Caki2 (cell line): Measurements from ENCODE around the gene CLEC9A. TPM values are rescaled to one million over a fixed set of nuclear protein-coding genes. Genes with fewer than 3 reads are reported as not detected.

ENCODE experiments used
- DNase-seq: peaks from one replicate; pipeline ENCODE4 v3.0.0-alpha.2; 2015; ENCODE audit warnings: low read depth
- in situ Hi-C: cut with HindIII; loops from 2 replicates; pipeline ENCODE4 v1.10.0; 2016; ENCODE audit warnings: low sequenced_read_pairs, low pct_unique_long_range_greater_than_20kb, mixed read lengths
- total RNA-seq: library from RNA; depleted of rRNA; stranded (reverse); fragments of >200 nt; shearing (Covaris generic); gene quantifications from 2 replicates; pipeline ENCODE4 v1.2.3, GENCODE V29; 2014; ENCODE audit warnings: low replicate concordance

Gene CLEC9A
- total RNA-seq, 1 experiment from 2014 or later = not detected

DNA sequence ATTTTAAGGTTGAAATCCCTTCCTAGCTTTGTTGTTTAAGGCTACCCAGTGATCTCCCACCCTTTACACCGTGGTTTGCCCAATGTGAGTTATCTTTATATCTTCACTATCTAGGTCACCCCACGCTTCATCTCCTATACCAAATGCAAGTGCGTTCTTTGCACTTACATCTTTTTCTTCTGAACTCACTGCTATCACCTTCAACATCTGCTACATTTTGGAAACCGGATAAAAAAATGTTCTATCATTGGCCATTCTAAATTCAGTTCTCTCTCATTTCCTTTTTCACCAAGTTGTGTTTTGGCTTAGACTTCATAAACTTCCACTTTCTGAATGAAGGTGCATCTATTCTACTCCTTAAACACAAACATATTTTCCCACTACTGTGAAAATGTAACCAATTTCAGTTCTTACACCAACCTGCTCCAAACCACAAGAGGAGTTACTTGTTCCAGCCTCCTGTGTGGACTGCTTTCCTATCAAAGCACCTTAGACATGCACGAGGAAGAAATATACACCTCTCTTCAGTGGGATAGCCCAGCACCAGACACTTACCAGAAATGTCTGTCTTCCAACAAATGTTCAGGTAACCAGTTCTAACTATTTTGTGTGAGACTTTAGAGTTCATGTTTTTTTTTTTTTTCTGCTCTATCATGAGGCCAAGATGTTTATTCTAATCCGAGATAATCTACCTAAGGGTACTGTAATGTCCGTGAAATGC is 21.9 kb downstream of the CLEC9A start:
- no peak for DNase-seq
- in situ Hi-C loops = no loop called here

DNA sequence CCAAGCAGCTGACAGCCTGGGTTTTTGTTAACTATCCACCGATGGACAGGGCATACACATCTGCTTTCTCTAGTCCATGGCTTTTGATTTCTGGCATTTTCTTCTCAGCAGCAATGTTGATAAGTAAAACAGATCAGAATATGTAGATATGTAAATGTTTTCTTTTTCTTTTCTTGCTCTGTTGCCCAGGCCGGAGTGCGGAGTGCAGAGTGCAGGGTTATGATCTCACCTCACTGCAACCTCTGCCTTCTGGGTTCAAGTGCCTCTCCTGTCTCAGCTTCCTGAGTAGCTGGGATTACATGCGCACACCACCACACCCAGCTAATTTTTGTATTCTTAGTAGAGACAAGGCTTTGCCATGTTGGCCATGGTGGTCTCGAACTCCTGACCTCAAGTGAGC is 27.9 kb downstream of the CLEC9A start:
- DNase-seq = no peak
- in situ Hi-C loops = no loop called here

DNA sequence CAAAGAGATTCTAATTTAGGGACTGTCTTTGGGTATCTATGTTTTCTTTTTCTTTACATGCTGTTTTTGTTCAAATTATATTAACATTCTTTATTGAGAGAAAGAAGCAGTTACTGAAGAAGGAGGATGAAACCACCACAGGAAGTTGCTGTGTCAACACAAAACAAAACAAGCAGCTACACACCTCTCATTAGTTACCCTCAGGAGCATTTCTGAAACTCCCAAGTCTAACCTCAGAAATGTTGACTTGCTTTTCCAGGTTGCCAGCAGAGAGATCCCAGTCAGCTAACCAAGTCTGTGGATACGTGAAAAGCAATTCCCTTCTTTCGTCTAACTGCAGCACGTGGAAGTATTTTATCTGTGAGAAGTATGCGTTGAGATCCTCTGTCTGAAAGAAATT is 34.8 kb downstream of the CLEC9A start:
- in situ Hi-C loops = no loop called here
- no peak for DNase-seq

DNA sequence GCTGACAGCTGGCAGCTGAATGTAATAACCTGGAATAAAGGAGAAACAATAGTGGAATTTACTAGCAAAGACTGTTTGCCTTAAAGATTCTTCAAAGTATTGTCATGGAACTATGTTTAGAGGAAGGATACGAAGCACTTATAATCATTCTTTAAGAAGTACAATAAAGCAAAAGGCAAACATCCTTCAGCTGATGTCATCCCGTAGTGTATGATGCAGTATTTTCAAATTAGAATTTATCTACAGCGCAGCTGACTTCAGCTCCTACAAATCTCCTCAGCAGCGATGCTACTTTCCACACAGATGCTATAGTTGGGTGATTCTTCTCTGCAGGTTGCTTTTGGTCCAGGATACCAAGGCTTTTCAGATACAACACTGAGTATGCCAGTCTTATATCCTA is 36.8 kb downstream of the CLEC9A start:
- no peak for DNase-seq
- in situ Hi-C loops = no loop called here

DNA sequence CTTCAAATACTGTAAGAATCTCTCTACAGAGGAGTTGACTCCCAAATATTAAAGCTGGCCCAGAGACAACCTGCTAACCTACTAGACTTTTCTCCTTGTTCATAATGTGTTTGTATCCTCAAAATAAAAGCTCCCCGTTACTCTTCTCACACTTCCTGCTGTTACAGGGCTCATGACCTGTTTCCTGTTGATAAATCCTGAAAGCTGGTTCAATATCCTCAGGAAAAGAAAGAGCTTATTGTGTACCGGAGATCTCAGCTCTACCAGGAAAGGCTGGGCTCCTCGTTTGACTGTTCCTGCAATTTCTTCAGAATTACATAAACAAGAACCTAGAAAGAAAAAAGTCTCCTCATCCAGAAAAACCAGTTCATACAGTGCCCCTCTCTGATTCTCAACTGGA is 37.5 kb downstream of the CLEC9A start:
- no peak for DNase-seq
- in situ Hi-C loops = no loop called here

DNA sequence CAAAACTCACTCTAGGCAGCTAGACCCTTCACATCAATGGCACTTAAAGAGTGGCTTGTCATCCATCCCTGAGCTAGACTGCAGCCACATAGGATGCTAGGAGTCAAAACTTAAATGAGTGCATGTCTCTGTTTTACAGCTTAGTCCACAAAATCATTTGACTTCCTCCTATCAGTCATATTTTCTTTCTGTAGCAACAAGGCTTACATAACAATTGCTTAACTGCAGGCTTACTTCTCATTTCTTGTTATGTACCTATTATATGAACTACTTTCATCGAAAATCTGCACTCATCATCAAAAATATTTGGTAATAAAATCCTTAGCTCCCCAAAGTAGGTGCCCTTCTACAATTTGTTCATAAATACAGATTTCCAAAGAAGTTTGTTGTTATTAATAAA is 38.2 kb downstream of the CLEC9A start:
- DNase-seq = no peak
- in situ Hi-C loops = no loop called here

DNA sequence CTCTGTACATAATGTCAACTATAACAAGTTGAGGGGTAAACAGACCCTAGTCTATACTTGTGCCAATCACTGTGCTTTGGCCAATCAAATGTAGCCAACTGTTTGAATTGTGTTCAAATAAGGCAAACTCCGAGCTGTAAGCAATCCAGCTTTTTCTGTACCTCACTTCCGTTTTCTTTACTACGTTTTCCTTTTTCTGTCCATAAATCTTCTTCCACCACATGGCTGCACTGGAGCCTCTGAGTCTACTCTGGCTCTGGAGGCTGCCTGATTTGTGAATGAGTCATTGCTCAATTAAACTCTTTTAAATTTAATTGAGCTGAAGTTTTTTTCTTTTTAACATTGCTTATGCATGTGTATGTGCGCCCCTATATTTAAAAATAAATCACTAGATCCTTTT is 38.6 kb downstream of the CLEC9A start:
- in situ Hi-C loops = no loop called here
- DNase-seq = no peak

DNA sequence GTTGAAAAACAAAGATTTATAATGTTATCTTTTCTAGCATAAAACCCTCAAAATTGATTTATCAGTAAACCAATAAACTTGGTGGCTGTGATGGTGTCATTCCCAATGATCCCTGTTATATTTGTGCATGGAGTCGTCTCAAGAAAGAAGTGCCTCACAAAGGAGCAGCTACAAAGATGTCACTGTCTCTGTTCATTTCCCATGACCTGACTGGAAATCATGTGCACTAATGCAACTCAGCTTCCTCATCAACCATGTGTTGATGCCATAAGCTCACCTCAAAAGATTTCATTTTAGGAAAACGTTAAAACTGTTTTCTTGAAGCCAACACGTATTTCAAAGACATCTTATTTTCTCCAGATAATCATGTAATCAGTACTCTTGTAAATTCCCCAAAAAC is 39.5 kb downstream of the CLEC9A start:
- DNase-seq = no peak
- in situ Hi-C loops = no loop called here

DNA sequence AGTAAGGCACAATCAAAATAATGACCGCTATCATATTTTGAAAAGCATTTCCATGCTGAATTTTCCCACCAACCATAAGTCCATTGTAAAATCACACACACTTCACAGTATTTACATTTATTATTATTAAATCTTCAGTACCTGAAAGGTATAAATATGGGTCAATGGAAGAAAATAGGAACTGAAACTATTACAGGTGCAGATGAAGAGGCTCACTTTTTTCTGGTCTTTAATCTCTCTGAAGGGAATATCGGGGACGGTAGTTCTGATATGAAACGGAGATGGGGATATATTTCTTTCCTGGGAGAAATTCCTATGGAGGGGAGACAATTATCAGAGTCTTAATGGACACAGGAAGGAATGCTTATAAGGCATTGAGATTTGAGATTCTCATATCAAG is 39.9 kb downstream of the CLEC9A start:
- in situ Hi-C loops = no loop called here
- DNase-seq = no peak

DNA sequence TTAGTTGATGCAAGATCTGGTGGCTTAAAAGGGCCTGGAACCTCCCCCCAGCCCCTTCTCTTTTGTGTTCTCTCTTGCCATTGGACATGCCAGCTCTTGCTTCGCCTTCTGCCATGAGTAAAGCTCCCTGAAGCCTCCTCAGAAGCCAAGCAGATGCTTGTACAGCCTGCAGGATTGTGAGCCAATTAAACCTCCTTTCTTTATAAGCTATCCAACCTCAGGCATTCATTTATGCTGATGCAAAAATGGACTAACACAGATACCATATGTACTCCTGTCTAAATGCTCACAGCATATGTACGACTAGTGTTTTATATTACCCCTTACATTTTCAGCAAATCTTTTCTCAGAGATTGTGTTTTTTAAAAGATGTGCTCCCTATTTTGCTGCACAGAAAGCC is 41.6 kb downstream of the CLEC9A start:
- no peak for DNase-seq
- in situ Hi-C loops = no loop called here

DNA sequence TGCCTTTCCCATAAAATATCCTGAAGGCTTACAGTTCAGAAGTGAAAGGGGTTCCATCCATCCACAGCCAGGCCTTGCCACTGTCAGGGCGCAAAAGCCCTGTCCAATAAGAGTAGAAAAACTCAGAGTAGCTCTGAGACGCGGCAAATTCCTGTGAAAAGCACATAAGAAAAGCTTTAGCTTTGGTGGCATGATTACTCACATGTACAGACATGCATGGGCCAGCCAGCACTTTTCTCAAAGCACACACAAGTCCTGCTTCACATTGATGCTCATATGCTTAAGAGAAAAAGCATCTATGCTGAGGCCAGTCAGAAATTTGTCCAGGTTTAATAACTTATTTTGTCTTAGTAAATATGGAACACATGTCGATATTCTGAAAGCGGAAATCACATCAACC is 42.8 kb downstream of the CLEC9A start:
- no peak for DNase-seq
- in situ Hi-C loops = no loop called here

DNA sequence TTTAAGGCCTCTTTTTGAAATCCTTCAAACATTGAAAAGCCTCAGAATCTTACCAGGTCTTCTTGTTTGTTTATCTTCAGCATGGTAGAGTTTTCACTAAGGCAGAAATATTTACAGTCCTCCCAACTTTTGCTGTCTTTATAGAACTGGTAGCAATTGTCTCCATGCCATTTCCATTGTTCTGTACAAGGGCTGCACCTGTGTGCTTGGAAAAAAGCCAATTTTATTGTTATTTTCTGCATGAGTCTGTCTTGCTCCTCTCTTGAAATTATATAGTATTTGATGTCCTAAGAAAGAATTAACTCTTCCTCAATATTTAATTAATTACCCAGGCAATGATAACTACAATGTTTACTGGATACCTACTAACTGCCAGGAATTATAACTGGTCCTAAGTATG is 45.0 kb downstream of the CLEC9A start:
- no peak for DNase-seq
- in situ Hi-C loops = no loop called here

DNA sequence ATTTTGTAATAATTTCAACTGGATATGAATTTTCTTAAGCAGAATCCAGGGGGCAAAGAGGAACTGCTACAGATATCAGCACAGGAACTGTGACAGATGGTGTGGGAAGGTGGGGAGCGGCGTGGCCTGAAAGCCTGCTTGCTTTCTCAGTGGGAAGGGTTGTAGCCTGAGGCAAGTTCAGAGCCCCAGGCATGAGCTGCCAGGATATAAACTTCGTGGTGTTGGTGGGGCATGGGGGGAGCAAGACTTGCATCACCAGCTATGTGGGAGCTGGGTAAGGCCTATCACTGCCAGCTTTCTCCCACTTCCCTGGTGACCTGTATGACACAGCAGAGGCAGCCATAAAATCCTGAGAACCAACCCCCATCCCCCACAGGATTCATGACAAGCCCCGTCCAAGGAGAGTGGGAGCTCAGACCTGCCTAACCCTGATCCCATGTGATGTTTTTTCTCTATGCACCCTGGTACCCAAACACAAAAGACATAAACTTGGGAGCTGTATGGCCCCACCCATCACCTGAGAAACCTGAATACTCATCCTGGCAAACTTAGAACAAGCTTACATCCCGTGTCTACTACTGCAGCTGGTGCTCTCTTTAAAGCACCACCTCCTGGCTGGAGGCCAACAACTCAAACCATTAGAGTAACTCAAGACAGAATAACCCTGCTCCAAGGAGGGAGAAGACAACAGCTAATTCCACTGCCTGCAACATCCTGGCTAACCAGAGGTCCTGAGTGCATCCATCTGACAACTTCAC is 51.8 kb downstream of the CLEC9A start:
- in situ Hi-C loops = no loop called here
- DNase-seq = no peak

DNA sequence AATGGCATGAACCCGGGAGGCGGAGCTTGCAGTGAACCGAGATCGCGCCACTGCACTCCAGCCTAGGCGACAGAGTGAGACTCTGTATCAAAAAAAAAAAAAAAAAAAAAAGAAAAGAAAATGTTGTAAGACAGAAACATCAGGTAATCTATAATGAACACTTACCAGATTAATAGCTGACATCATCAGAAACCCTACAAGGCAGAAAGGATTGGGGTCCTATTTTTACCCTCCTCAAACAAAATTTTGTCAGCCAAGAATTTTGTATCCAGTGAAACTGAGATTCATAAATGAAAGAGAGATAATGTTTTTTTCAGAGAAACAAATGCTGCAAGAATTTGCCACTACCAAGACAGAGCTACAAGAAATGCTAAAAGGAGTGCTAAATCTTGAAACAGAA is 54.3 kb downstream of the CLEC9A start:
- no peak for DNase-seq
- in situ Hi-C loops = no loop called here

DNA sequence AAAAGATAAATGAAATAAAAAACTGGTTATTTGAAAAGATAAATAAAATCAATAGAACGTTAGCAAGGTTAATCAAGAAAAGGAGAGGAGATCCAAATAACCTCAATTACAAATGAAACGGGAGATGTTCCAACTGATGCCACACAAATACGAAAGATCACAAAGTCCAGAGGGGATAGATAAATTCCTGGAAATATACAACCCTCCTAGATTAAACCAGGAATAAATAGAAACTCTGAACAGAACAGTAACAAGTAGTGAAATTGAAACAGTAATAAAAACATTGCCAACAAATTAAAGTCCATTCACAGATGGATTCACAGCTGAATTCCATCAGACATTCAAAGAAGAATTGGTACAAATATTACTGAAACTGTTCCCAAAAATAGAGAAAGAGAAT is 55.9 kb downstream of the CLEC9A start:
- in situ Hi-C loops = no loop called here
- no peak for DNase-seq

DNA sequence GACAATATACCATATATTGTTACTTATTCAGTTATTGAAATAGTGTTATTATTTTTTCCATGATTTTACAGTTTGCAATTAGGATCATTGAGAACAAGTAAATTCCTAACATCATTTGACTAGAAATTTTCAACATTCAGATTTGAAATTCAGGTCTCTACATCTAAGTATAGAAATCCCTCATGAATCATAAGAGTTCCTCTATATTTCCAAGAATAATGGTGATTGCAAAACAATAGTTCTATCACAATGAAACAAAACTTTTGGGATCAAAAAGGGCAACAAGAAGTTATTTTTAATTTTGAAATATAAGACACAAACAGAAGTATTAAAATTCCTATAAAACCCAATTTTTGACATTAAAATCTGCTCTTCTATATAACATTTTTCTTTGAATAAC is 57.5 kb downstream of the CLEC9A start:
- in situ Hi-C loops = no loop called here
- no peak for DNase-seq

DNA sequence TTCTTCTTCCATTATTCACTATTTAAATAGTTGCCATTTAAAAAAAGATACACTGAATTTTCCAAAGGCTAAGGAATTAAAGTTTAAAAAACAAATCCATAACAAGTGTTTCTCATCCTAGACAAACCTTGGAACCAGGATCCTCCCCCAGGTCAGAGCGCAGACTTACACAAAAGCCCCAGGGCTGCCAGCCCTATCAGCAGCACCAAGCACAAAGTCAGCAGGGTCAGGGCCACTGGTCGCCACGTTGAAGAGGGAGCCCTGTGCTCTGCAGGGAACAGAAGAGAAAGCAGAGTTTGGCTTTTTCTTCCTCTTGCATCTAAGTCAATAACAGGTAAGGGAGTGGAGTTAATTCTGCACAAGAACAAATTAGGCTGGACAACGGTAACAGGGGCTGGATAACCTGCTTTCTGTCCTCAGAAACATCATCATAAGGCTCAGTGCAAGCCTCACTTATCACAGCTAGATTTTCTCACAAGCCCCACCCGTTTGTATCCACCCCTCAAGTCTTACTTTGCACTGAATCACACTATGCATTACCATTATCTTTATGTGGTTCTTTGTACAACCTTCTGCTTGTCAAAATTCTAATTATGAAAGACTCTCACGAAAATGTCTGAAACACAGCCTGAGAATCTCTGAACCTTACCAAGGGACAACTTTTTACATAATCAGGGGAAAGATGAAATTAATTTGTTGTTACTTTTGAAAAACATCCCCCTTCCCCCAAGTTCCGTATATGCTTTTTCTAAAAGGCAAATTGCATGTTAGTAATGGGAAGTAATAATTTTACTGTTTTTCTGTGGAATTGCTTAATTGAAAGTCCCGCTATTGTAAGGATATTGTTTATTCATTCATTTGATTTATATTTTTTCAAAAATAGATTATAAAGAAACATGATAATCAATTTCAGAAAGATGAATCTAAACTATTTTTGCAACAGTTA is 58.7 kb downstream of the CLEC9A start:
- in situ Hi-C loops = no loop called here

DNA sequence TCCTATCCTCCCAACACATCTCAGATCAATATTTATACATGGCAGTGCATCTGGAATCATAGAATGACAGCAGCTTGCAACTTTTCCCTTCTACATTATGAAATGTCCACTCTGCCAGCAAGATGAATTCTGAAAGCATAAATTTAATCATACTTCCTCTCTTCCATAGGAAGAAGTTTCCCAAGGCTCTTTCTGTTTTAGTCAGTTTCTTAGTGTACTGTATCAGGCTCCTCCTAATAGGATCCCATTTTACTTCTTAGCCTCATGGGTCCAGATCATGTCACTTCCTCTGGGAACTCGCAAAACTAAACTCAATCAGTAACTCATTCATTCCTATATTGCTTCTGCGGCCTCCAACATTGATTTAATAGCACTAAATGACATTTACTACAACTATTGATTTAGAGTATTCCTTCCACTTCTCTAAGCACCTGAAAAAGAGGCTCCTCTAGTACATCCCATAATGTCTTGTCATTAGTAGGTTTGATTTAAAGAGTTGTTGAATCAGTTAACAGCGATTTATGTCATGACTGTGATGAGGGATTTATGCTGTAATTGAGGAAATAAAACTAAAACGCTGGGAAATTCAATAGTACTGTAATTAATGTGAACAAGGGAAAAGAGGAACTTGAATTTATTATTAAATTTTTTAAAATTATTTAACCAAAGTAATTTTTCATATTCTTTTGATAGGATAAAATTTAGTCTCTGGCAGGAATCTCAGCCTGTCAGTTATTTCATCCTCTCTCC is 64.3 kb downstream of the CLEC9A start:
- no peak for DNase-seq

More for the DNA sequence above, 58.7 kb downstream of the CLEC9A start:
- DNase-seq = no peak

More for the DNA sequence above, 64.3 kb downstream of the CLEC9A start:
- in situ Hi-C loops = no loop called here
